ENCODE measurements around the gene C4orf36. TPM values are rescaled to one million over a fixed set of nuclear protein-coding genes. Genes with fewer than 3 reads are reported as not detected.

Gene C4orf36
- total RNA-seq, 1 donor from 2014 or later: not detected

GRCh38 chr4:86934147-86934770 lies 42.0 kb upstream of the C4orf36 start:
- Histone ChIP-seq H3K4me3 (ENCODE audit: insufficient read depth, low read depth, low read length) (peak overlapping the region; percentile 64), H3K27ac (ENCODE audit: low read depth, low read length) (peak overlapping the region; percentile 58), H4K20me1 (ENCODE audit: insufficient read depth, low read length) (no peaks in the 10 kb centered on the region), H3K79me2 (ENCODE audit: insufficient read depth, low read length) (no peaks in the 10 kb centered on the region), H3K36me3 (ENCODE audit: insufficient read depth, low read length) (no peaks in the 10 kb centered on the region), H3K27me3 (ENCODE audit: insufficient read depth, low read length) (no peaks in the 10 kb centered on the region), H3K4me1 (ENCODE audit: insufficient read depth, low read length) (peaks cover 10% of the 10 kb centered on the region), H3K4me2 (ENCODE audit: low read length) (peak overlapping the region; percentile 84), H3K9me3 (ENCODE audit: insufficient read depth, low read depth, low read length) (no peaks in the 10 kb centered on the region), H2AFZ (ENCODE audit: low read depth, low read length) (peak overlapping the region; percentile 57), H3K9ac (ENCODE audit: low read length) (peak overlapping the region; percentile 84)
- peak overlapping the region; percentile 68 for H3K27ac Mint-ChIP-seq (ENCODE audit: unreplicated experiment)
- H3K36me3 Mint-ChIP-seq (ENCODE audit: low read depth, unreplicated experiment): peaks cover 5% of the 10 kb centered on the region
- FAIRE-seq (no peak), DNase-seq (ENCODE audit: low read depth) (no peak)
- H3K27me3 Mint-ChIP-seq (ENCODE audit: low read depth, unreplicated experiment): peaks cover 2% of the 10 kb centered on the region
- H3K9me3 Mint-ChIP-seq (ENCODE audit: unreplicated experiment): no peaks in the 10 kb centered on the region
- H3K4me1 Mint-ChIP-seq (ENCODE audit: low read depth, unreplicated experiment): peaks cover 5% of the 10 kb centered on the region
- no peak for TF ChIP-seq EZH2 (IDR thresholded peaks at IDR 0.05; ENCODE audit: insufficient read depth, low read length)
- no peak for TF ChIP-seq CTCF (IDR thresholded peaks at IDR 0.05; ENCODE audit: insufficient read depth, low read depth, low read length)
- H3K4me3 Mint-ChIP-seq (ENCODE audit: unreplicated experiment): peak overlapping the region; percentile 80

DNA sequence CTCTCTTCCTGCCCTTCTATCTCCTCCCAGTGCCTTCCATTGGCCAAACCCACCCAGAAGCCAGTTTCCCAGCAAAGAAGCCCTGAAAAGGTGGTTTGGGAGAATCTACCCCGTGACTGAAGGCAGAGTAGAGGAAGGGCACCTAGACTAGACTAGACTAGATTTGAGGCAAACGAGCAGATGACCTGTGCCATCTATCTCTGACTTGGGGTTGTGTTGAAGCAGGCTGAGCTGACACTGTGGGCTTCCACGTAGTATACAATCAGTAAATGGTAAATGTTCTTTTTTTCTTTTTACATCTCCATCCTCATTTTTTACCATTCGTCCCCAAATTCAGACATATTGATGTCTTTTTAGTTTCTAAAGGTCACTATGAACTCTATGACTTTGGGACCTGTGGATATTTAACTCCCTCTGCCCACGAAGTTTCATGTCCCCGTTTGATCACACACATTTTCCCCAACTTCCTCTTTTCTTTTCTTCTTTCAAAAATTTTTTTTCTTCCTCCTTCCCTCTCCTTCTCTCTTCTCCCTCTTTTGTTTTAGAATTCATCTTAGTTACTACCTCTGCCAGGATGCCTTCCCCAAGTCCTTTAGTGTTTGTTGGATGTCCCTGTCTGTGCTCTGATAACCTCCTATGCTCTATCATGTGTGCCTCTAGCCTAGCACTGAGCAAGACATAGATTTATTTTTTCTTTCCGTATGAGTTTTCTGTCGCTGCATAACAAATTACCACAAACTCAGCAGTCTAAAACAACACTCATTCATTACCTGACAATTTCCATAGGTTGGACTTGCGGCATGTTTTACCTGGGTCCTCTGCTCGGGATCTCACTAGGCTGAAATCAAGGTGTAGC lies 36.4 kb upstream of the C4orf36 start:
- Mint-ChIP-seq H3K36me3 (ENCODE audit: low read depth, unreplicated experiment) (peaks cover 8% of the 10 kb centered on the region), H3K4me3 (ENCODE audit: unreplicated experiment) (no peak overlapping the region), H3K9me3 (ENCODE audit: unreplicated experiment) (peaks cover 1% of the 10 kb centered on the region), H3K27ac (ENCODE audit: unreplicated experiment) (no peak overlapping the region), H3K27me3 (ENCODE audit: low read depth, unreplicated experiment) (peaks cover 2% of the 10 kb centered on the region), H3K4me1 (ENCODE audit: low read depth, unreplicated experiment) (peaks cover 19% of the 10 kb centered on the region)
- no peak for FAIRE-seq
- Histone ChIP-seq H3K79me2 (ENCODE audit: insufficient read depth, low read length) (no peaks in the 10 kb centered on the region), H3K27me3 (ENCODE audit: insufficient read depth, low read length) (no peaks in the 10 kb centered on the region), H3K27ac (ENCODE audit: low read depth, low read length) (no peak overlapping the region), H4K20me1 (ENCODE audit: insufficient read depth, low read length) (no peaks in the 10 kb centered on the region), H3K4me3 (ENCODE audit: insufficient read depth, low read depth, low read length) (no peak overlapping the region), H3K36me3 (ENCODE audit: insufficient read depth, low read length) (no peaks in the 10 kb centered on the region), H3K4me1 (ENCODE audit: insufficient read depth, low read length) (peaks cover 21% of the 10 kb centered on the region), H3K9me3 (ENCODE audit: insufficient read depth, low read depth, low read length) (no peaks in the 10 kb centered on the region), H3K9ac (ENCODE audit: low read length) (no peak overlapping the region), H3K4me2 (ENCODE audit: low read length) (peak overlapping the region; percentile 24), H2AFZ (ENCODE audit: low read depth, low read length) (no peak overlapping the region)
- no peak for DNase-seq (ENCODE audit: low read depth)
- TF ChIP-seq EZH2 (IDR thresholded peaks at IDR 0.05; ENCODE audit: insufficient read depth, low read length): no peak
- no peak for TF ChIP-seq CTCF (IDR thresholded peaks at IDR 0.05; ENCODE audit: insufficient read depth, low read depth, low read length)

Data from astrocyte (in vitro differentiated cells and primary cell).